ENCODE results near the gene GLO1.

The GLO1 gene

DNA sequence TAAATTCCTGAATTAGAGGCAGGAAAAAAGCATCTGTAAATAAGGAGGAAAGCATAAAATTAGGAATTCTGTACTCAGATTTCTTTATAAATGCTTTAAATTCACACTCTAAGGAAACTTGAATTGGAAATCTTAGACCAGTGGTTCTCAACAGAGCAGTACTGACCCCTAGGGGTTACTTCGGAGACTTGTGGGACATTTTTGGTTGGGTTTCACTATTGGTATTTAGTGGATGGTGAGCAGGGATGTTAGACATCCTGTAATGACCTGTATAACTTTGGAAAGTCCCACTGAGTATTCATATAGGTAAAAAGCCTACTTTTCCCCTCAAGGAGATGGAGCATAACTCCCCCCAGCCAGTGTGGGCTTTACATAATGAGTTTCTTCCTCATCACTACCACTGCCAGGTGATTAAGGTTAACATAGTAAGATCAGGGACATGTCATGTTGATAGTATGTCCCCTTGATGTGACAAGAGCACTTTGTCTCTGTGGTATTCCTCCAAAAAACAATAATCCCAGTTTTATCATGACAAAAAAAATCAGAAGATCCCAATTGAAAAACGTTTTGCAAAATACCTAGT lies 31.0 kb downstream of the GLO1 start:
- peak; percentile 54 for DNase-seq (ENCODE audit: low spot score)
- FAIRE-seq, result no peak

DNA sequence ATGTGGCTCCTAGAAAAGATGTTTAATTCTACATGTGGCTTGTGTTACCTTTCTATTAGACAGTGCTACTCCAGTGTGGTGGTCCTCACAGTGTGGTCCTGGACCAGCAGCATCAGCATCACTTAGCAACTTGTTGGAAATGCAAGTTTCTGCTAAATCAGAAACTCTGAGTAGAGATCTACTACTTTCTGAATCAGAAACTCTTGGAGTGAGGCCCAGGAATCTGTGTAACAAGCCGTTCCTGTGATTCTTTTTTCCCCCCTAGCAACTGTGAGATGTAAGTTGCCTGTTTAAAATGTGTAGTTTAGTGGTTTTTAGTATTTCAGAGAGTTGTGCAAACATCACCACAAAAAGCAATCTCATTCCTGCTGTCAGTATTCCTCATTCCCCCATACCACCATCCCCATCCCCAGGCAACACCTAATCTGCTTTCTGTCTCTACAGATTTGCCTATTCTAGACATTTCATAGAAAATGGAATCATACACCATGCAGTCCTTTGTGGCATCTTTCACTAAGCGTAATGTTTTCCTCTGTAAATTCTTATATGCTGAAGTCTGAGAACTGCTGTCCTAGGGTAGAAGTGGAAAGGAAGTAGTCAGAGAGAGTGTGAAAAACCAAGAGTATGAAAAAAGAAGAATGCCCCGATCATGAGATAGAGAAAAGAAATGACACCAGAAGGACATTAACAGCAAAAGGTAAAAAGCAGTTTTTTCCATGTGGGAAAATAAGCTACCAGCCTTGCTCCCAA lies 44.4 kb downstream of the GLO1 start:
- no peak for FAIRE-seq
- no peak for DNase-seq (ENCODE audit: low spot score)

DNA sequence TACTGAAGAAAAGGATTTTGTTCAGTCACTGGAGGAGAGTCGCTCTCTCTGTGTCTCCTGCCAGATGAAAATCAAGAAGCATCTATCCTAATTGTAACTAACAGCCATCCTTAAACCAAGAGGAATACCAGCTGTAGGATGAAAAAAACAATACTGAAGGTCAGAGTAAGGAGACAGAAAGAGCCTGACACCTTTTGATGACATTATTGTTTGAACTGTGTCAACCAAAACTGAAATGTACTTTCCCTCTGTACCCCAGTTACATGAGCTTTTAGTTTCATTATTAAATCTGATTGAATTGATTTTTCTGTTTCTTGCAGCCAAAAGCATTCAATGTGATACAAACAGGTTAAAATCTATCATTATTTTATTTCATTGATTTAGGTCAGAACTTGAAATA lies 46.0 kb downstream of the GLO1 start:
- FAIRE-seq (no peak), DNase-seq (ENCODE audit: low spot score) (no peak)

DNA sequence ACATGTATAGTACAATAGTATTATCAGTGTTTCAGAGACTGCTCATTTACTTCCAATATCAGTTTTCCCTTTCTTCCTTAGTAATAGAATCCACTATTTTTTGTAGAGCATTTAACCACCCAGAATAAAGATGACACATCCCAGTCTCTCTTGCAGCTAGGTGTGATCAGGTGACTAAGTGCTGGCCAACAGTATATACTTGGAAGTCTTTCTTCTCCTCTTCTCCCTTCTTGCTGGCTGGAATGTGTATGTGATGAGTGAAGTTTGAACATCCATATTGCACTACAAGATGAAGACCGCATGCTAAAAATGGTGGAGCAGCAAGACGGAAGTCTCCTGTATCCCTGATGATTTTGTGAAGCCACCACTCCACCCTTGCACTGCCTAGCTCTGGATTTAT lies 48.7 kb downstream of the GLO1 start:
- FAIRE-seq (no peak), DNase-seq (ENCODE audit: low spot score) (no peak)

DNA sequence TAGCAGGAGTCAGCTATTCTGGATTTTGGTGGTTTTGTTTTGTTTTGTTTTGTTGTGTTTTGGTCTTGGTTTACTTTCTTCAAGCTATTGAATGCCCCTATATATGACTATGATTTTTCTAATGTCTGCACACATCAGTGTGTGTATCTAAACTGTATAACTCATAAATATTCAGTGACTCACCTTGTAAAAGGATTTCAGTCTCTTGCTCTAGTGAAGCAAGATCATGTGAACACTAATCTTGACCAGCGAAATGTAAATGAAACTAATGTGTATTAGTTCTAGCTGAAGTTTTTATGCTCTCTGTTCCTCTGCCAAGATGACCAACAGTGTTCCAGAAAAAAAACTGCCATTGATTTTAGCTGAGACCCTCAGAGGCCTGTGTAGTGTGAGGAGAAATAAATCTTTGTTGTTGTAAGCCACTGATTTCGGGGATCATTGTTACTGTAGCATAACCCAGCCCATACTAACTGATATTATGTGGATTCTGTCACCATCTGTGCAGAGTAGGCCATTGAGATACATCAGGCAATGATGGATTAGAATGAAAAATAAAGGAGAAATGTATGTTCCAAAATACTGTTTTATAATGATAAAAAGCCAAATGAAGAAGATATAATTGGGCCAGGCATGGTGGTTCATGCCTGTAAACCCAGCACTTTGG lies 51.7 kb downstream of the GLO1 start:
- FAIRE-seq (no peak), DNase-seq (ENCODE audit: low spot score) (no peak)

DNA sequence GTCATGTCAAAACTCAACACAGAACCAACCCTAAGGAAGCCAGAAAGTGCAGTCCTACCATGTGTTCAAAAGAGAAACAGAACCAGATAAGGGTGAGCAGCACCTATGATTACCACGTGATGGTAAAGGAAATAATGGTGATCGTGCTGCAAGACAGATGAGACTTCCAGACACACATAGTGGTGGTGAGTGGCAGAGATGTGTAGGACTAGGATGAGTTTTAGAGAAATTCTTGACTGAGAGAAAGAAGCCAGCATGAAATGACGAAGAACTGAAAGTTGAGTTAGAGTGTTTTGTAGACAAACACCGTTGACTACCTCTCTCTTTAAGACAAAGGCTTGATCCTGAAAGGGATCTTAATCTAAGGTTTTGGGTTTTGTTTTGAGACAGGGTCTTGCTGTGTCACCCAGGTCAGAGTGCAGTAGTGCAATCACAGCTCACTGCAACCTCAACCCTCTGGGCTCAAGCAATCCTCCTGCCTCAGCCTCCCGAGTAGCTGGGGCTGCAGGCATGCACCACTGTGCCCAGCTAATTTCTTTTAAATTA lies 52.7 kb downstream of the GLO1 start:
- FAIRE-seq (no peak), DNase-seq (ENCODE audit: low spot score) (no peak)

DNA sequence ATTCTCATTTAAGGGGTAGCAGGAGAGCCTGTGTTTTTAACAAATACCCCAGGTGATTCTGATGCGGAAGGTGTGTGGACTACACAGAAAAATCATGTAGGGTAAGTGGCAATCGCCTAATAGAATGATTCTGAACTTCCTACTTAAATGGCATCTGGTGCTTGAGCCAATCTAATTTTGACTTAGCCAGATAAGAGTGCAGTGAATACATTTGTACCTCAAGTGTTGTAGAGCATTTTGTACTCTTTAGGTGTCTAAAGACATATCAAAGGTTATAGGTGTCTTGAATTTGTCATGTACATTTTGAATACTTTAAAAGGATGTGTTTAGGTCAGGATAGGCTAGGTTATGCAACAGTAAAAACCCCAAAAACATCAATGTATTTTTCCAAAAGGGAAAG lies 53.2 kb downstream of the GLO1 start:
- no peak for DNase-seq (ENCODE audit: low spot score)
- no peak for FAIRE-seq

DNA sequence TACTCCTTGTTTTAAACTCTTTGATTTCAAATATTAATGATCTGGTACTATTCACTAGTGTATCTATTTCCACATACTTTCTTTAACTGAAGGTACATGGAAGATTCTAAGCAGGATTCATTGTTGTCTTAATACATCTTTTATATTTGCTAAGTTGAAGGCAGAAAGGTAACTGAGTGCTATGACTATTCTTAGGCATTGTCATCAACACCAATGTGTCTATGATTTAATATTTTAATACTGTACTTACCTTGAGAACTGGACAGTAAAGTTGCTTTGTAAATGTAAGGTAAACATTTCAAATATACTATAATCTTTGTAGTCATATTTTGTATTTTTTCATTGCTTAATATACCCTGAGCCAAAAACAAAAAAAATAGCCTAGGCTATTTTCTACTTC lies 54.3 kb downstream of the GLO1 start:
- DNase-seq (ENCODE audit: low spot score) (no peak), FAIRE-seq (no peak)

DNA sequence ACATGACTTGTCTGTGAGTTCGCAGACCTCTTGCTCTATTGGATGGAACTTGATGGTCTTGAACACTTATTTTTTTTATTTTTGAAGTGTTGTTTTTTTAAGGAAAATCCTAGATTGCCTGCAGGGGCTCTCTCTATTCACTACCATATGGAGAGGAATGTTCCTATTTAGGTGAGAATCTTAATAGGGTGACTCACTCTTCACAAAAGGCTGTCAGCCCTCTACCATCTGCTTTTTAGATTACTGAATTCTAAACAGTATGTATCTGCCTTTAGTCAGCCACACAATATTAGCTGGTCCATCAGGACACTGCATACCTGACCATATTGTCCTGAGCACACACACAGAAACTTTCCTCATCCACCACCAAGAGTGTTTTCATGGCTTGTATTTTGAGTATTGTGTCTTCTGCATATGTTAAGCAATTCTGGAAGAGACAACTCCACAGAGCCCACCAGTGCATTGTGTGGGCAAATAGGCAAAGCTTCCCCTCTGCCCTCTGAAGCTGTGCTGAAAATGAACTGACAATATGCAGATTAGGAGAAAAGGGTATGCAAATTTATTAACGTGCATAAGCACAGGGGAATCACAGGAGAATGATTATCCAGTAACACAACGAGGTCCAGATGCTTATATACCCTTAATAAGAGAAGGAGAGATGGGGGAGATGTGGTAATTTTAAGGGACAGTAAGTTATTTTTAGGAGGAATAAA lies 56.6 kb downstream of the GLO1 start:
- FAIRE-seq, result no peak
- DNase-seq (ENCODE audit: low spot score), result no peak

DNA sequence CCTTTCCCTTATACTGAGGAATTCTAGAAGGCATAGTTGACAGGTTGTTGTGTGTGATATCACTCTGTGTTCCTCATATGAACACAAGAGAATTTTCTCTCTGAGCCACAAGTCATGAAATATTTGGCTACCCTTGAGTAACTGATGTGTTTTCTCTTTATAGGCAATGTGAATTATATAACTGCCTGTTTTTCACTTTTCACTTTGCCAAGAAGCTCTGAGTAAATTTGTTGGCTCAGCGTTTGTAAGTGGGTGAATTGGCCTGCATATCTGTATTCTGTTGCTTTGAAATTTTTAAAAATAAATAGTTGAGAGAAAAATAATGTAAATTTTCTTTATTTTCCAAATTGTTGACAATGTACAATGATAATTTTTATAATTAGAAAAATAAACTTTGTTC lies 58.0 kb downstream of the GLO1 start:
- FAIRE-seq (no peak), DNase-seq (ENCODE audit: low spot score) (no peak)

DNA sequence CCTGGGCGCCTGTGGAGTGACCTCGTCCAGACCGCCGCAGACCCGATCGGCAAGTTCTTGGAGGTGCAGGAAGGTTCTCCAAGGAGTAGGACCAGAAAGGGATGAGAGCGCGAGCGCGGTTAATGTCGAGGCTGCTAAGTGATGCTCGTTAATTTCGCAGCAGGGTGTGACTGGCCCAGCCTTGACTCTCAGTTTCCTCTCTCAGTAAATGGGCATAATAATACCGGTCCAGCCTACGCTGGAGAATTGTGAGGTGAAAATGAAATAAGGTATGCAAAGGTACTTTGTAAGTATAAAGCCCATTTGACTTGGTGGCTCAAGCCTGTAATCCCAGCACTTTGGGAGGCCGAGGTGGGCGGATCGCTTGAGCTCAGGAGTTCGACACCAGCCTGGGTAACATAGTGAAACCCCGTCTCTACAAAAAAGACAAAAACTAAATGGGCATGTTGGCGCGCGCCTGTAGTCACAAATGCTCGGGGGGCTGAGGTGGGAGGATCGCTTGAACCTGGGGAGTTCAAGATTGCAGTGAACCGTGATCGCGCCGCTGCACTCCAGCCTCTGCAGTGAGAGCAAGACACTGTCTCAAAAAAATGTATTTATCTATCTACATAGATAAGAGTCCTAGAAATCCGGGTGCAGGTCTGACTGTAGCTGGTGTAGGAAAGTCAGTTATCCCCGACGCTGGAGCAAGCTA lies 62.6 kb downstream of the GLO1 start:
- DNase-seq (ENCODE audit: low spot score) (no peak), FAIRE-seq (no peak)

DNA sequence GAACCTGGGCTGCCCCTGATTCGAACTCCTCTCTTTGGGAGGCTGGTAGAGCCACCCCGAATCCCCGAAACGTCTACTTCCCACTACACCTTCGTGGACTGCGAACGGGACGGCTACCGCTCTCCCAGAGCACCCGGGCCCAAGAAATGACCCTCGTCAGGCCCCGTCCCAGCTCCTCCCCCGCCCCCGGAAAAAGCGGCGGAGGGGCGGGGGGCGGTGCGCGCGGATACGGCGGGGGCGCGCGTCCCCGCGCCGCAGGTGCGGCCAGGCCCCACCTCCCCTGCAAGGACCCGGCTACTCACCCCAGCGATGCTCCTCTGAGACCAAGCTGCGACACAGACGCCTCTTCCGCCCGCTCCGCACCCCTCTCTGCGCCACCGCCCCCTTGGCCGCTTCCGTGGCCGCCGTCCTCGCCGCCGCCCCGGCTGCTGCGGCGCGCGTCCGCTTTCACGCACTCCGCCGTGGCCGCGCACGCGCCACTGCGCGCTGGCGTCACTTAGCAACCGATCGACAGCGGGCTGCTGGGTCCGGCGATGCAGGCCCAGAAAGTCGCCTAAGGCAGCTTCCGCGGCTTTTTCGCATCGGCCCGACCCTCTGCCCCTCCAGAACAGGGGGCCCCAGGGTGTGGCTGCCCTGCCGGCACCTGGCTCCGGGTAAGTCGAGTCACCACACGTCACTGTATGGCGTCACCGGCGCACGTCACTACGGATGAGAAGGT lies 63.3 kb downstream of the GLO1 start, which contains the start of gene BTBD9:
Gene BTBD9, minus strand, starts transcription at position 432 of the 718 bp plus-strand sequence.
- DNase-seq (ENCODE audit: low spot score), result peak; percentile 90
- peak; percentile 79 for FAIRE-seq

DNA sequence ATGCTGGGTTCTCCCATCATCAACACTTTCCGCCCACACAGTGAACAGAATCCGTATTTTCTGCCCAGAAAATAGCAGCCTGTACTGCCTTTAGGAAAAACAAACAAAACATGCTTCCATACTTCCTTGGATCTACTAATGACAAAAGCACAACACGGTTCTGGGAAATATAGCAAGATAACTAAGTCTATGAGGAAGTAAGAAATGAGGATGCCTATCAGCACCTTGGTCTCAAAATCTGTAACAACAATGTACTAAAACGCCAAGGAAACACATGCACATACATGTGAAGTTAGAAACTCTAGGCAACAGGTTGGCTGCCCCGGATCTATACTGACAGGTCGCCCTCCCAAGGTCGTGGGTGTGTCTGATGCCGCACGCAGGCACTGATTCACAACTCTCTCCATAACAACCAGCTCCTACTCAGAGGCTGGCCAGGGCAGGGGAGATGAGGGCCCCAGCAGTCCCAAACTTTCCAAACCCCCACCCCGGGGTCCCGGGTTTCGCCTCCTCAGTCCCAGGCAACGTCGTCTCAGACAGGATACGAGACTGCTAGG lies 63.9 kb downstream of the GLO1 start:
- FAIRE-seq (no peak), DNase-seq (ENCODE audit: low spot score) (peak; percentile 49)

DNA sequence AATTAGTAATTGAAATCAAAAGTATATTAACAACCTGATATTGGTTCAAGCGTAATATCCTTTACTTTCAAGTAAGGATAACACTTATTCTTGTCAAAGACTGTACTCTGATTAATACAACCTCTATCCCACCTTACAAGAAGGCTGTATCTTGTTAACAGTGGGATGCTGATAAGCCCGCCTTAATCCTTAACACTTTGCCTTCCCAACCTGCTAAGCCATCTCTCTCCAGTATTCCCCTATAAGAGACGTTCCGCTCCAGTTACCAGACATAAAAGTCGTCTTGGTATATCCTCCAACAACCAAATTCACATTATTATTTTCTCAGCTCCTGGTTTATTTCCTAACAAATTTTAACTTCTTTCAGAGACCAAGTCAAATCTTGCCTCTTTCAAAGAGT lies 65.2 kb downstream of the GLO1 start:
- FAIRE-seq (no peak), DNase-seq (ENCODE audit: low spot score) (no peak)

DNA sequence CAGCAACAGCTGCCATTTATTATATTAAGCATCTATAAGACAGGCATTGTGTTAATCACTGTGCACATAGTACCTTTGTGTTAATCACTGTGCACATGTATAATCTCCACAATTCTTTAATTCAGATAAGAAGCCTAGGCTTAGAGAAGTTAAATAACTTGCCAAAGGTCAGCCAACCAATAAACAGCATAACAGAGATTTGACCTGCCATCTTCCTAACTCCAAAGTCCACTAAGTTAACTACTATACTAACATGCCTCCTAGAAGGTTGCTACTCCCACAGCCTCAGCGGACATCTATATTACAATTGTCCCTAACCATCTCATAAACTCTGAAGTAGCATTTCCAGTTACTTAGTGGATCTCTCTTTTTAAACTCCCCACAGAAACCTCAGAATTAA lies 66.9 kb downstream of the GLO1 start:
- DNase-seq (ENCODE audit: low spot score), result no peak
- FAIRE-seq, result no peak

DNA sequence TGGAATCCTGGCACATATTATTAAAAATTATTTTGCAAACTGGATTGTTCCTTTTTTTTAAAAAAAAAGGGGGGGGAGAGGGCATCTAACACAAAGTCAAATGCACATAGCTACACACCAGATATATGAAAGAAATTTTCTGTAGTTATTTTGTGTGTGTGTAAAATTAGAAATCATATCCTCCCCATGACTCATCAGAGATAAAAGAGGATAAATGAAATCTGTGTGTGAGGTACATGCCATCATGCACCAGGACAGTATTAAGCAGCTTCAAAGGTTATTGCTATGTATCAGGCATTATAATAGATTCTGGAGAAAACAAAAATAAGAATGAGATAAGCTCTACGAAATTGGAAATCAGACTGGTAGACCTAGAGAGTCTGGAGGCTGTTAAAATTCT lies 68.4 kb downstream of the GLO1 start:
- DNase-seq (ENCODE audit: low spot score) (no peak), FAIRE-seq (no peak)

DNA sequence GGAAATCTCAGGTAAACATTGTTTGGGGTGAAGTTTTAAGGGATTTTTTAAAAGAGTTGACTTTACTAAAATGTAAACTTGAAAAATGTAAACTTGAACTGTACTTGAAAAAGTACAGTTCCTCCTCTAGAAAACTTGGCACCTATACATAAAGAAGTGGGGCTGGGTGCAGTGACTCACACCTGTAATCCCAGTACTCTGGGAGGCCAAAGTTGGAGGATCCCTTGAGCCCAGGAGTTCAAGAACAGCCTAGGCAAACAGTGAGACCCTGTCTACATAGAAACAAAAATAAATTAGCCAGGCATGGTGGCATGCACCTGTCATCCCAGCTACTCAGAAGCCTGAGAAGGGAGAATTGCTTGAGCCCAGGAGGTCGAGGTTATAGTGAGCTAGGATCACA lies 70.5 kb downstream of the GLO1 start:
- FAIRE-seq (no peak), DNase-seq (ENCODE audit: low spot score) (no peak)

DNA sequence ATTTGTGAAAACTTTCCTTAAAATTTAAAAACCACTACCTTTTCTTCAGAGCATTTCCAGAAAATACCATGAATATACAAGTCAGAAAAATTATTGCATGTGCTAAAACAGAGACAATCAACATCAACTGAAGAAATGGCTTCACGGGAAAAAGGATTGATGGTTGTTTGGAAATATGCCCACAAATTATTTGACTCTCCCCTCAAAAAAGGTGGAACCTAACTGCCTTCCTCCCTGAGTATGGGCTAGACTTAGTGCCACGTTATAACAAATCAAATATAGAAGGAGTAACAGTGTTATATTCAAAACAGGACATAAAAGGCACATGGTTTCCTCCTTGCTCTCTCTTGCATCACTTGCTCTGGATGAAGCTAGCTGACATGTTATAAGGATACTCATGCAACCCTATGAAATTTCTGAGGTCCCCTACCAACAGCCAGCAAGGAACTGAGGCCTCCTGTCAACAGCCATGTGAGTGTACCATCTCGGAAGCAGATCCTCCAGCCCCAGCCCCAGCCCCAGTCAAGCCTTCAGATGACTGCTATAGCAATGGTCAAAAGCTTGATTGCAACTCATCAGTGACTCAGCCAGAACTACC lies 71.7 kb downstream of the GLO1 start:
- FAIRE-seq (no peak), DNase-seq (ENCODE audit: low spot score) (no peak)

Measured in urothelium cell line (cell line).